Osteocyte (in vitro differentiated cells): ENCODE data around the gene KIF1B. TPM values are rescaled to one million over a fixed set of nuclear protein-coding genes. Genes with fewer than 3 reads are reported as not detected.

ENCODE experiments used
- DNase-seq: peaks from one replicate; pipeline ENCODE4 v3.0.0; 2021; ENCODE audit warnings: mixed read lengths; ENCODE audit not compliant: unreplicated experiment; ENCODE audit errors: extremely low spot score
- H3K27ac Mint-ChIP-seq: one replicate; pipeline ENCODE4 v1.8.0; 2021; ENCODE audit warnings: mild to moderate bottlenecking, mixed read lengths; ENCODE audit not compliant: unreplicated experiment
- H3K27me3 Mint-ChIP-seq: one replicate; pipeline ENCODE4 v1.8.0; 2021; ENCODE audit warnings: mixed read lengths; ENCODE audit not compliant: unreplicated experiment
- H3K36me3 Mint-ChIP-seq: one replicate; pipeline ENCODE4 v1.8.0; 2021; ENCODE audit warnings: mixed read lengths; ENCODE audit not compliant: unreplicated experiment
- H3K4me1 Mint-ChIP-seq: one replicate; pipeline ENCODE4 v1.8.0; 2021; ENCODE audit warnings: mixed read lengths; ENCODE audit not compliant: unreplicated experiment
- H3K4me3 Mint-ChIP-seq: one replicate; pipeline ENCODE4 v1.8.0; 2021; ENCODE audit warnings: mild to moderate bottlenecking, moderate library complexity, mixed read lengths; ENCODE audit not compliant: unreplicated experiment
- H3K9me3 Mint-ChIP-seq: one replicate; pipeline ENCODE4 v1.8.0; 2021; ENCODE audit warnings: mixed read lengths; ENCODE audit not compliant: unreplicated experiment
- total RNA-seq: library from RNA; stranded (reverse); gene quantifications from 2 replicates; pipeline ENCODE4 v1.2.1, GENCODE V29; 2021
- TF ChIP-seq, protein P1 (sequence below): fragments of 200-600 bp; sonication (generic); IDR thresholded peaks from 2 replicates; pipeline ENCODE4 v1.5.0; 2021; ENCODE audit warnings: antibody characterized with exemption, mild to moderate bottlenecking, moderate library complexity

The KIF1B gene
- total RNA-seq, 1 donor from 2014 or later: 48.9 TPM

DNA sequence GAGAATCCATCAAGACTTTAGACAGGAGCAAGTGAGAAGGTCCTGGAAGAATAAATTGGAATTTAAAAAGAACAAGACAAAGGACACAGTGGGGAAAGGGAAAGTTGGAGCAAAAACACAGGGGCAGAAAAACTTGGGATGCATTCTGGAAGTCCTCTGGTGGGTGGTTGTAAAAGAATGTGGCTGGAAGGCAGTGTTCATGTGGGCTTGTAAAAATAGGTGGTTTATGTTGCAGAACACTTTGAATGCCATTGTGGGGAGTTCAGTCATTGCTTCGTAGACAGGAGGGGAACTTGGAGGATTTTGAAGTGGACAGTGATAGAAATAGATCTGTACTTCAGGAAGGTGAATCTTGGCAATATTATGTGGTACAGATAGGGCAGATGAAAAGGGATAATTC is 15.2 kb downstream of the KIF1B start:
- Mint-ChIP-seq H3K27me3 (no peaks in the 10 kb centered on the region), H3K9me3 (no peaks in the 10 kb centered on the region), H3K4me1 (peaks cover 30% of the 10 kb centered on the region), H3K4me3 (peak overlapping the region; percentile 2), H3K27ac (peak overlapping the region; percentile 69), H3K36me3 (no peaks in the 10 kb centered on the region)
- no peak for DNase-seq
- TF ChIP-seq, protein P1, sequence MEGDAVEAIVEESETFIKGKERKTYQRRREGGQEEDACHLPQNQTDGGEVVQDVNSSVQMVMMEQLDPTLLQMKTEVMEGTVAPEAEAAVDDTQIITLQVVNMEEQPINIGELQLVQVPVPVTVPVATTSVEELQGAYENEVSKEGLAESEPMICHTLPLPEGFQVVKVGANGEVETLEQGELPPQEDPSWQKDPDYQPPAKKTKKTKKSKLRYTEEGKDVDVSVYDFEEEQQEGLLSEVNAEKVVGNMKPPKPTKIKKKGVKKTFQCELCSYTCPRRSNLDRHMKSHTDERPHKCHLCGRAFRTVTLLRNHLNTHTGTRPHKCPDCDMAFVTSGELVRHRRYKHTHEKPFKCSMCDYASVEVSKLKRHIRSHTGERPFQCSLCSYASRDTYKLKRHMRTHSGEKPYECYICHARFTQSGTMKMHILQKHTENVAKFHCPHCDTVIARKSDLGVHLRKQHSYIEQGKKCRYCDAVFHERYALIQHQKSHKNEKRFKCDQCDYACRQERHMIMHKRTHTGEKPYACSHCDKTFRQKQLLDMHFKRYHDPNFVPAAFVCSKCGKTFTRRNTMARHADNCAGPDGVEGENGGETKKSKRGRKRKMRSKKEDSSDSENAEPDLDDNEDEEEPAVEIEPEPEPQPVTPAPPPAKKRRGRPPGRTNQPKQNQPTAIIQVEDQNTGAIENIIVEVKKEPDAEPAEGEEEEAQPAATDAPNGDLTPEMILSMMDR: no peak

DNA sequence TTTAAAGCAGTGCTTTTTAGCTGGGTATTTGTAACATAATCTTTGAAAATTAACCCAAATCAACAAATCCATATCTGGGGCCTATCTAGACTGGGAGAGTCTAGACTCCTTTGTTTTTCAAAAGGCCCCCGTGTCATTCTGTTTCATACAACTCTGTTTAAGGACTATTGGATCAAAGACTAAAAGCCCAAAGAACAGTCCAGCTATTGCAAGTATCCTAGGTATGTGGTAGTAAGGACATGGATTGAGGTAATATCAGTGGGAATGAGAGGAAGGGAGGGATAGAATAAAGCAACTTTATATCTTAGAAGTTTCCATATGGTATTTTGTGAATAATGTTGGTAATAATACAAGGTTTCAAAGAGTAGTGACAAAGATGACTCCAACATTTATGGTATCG is 18.2 kb downstream of the KIF1B start:
- Mint-ChIP-seq H3K4me1 (peaks cover 39% of the 10 kb centered on the region), H3K9me3 (no peaks in the 10 kb centered on the region), H3K27ac (peak overlapping the region; percentile 3), H3K27me3 (no peaks in the 10 kb centered on the region), H3K36me3 (no peaks in the 10 kb centered on the region), H3K4me3 (no peak overlapping the region)
- DNase-seq: no peak
- TF ChIP-seq, protein P1: no peak

DNA sequence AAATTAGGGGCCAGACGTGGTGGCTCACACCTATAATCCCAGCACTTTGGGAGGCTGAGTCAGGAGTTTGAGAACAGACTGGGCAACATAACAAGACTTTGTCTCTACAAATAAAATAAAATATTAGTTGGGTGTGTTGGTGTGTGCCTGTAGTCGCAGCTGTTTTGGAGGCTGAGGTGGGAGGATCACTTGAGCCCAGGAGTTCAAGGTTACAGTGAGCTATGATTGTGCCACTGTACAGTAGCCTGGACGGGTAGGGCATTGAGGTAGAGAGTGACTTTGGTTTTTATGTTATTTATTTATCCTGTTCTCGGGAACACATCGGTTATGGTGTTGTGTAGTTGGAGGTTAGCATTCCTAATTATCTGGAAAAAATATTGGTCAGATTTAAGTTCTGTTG is 19.5 kb downstream of the KIF1B start:
- peaks cover 37% of the 10 kb centered on the region for H3K4me1 Mint-ChIP-seq
- no peaks in the 10 kb centered on the region for H3K27me3 Mint-ChIP-seq
- no peaks in the 10 kb centered on the region for H3K9me3 Mint-ChIP-seq
- H3K27ac Mint-ChIP-seq: no peak overlapping the region
- TF ChIP-seq, protein P1: no peak
- H3K36me3 Mint-ChIP-seq: no peaks in the 10 kb centered on the region
- DNase-seq: no peak
- no peak overlapping the region for H3K4me3 Mint-ChIP-seq

DNA sequence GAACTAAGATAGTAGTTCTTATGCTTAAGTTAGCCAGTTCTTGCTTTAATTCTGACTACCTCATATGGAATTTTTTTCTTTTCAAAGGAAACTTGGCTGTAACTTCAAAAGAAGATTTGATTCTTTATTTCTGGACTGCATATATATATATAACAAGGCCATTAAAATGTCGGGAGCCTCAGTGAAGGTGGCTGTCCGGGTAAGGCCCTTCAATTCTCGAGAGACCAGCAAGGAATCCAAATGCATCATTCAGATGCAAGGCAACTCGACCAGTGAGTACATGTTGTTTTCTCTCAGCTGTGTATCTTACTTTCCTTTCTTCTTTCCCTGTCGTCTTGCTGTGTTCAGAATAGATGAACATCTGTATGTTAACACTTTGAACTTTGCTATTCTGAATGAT is 21.8 kb downstream of the KIF1B start:
- TF ChIP-seq, protein P1: no peak
- H3K4me1 Mint-ChIP-seq: peaks cover 28% of the 10 kb centered on the region
- no peak for DNase-seq
- no peak overlapping the region for H3K4me3 Mint-ChIP-seq
- peaks cover 2% of the 10 kb centered on the region for H3K36me3 Mint-ChIP-seq
- peak overlapping the region; percentile 60 for H3K27ac Mint-ChIP-seq
- H3K27me3 Mint-ChIP-seq: no peaks in the 10 kb centered on the region
- no peaks in the 10 kb centered on the region for H3K9me3 Mint-ChIP-seq

DNA sequence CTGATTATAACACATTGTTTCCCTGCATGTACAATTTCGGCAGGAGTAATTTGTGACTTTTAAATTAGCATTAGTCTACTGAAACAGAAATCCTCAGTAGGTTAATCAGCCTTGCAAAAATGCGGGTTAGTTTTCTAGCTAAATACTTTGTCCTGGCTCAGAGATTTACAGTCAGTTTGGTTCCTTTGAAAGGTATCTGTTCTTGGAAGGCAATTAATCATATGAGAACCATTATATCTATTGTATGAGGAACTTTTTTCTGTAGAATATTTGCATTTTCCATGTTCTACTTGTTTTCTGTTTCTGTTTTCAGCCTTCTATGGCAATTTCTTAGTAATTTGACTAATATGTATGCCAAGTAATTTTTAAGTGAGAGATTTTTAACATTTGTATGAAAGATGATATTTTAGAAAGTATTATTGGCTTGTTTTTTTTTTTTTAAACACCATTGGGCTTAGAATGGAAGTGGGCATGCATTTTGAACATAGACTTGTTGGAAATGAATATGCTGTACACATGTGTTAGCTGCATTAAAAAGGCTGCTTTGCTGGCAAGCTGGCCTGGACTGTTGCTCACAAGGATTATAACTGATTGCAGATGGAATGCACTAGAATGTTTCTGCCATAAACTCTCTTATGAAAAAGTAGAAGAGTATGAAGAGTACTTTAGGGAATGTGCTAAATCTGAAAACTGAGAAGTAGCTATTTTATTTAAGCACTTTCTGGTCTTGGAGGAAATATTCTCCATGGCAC is 26.2 kb downstream of the KIF1B start:
- H3K9me3 Mint-ChIP-seq: no peaks in the 10 kb centered on the region
- H3K27me3 Mint-ChIP-seq: no peaks in the 10 kb centered on the region
- peaks cover 16% of the 10 kb centered on the region for H3K4me1 Mint-ChIP-seq
- TF ChIP-seq, protein P1: no peak
- no peak overlapping the region for H3K4me3 Mint-ChIP-seq
- H3K36me3 Mint-ChIP-seq: peaks cover 6% of the 10 kb centered on the region
- H3K27ac Mint-ChIP-seq: no peak overlapping the region
- DNase-seq: no peak
